ENCODE measurements around the gene CCR5. TPM values are rescaled to one million over a fixed set of nuclear protein-coding genes. Genes with fewer than 3 reads are reported as not detected.
"Not testable (repeated sequence)": the region's sequence is repeated elsewhere in the genome, so short reads cannot be mapped to it uniquely, and the experiment has no call there.

CCR5 gene
- polyA plus RNA-seq, 4 donors: 0.17 to 0.48 (median 0.43) TPM

DNA sequence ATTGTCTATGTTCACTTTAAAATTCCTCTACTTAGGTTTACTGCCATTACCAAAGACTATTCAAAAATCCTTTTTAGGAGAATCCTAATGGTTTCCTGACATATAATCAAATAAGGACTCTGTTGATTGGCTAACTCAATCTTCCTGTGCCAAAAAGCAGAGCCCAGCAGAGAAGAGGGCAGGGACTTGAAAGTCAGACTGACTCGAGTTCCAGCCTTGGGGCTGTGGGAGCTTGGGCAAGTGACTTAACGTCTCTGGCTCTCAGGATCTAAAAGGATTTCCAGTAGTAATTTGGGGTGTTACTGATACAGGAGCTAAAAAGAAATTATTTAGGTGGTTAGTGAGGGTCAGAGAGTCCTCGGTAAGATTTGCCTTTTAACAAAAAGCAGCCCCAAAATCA is 10.9 kb downstream of the CCR5 start:
- DNase-seq (ENCODE audit: low read depth in 4 of 4, low spot score in 2 of 4): no peak

- no peak for DNase-seq (ENCODE audit: low read depth in 4 of 4, low spot score in 2 of 4)
Observed at GRCh38 chr3:46383211-46383950, 12.6 kb downstream of the CCR5 start.

- DNase-seq (ENCODE audit: low read depth in 4 of 4, low spot score in 2 of 4): no peak
Observed at GRCh38 chr3:46383951-46384330, 13.2 kb downstream of the CCR5 start.

DNA sequence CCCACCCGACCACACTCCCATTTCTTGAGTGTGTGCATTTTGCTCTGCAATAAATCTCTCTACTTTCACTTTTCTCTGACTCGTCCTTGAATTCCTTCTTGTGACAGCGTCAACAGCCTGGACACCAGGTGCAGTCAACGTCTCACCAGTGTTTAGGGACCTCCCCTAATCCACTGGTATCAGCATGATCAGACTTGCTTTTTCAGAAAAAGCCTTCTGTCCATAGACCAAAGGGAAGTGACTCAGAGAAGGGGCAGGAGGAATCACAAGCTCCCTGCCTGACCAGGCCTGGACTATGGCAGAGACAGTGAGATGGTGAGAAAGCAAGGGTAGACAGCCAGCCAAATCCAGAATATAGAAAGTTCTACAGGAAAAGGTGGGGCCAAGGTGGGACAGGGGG is 15.5 kb downstream of the CCR5 start:
- DNase-seq (ENCODE audit: low read depth in 4 of 4, low spot score in 2 of 4): no peak

DNA sequence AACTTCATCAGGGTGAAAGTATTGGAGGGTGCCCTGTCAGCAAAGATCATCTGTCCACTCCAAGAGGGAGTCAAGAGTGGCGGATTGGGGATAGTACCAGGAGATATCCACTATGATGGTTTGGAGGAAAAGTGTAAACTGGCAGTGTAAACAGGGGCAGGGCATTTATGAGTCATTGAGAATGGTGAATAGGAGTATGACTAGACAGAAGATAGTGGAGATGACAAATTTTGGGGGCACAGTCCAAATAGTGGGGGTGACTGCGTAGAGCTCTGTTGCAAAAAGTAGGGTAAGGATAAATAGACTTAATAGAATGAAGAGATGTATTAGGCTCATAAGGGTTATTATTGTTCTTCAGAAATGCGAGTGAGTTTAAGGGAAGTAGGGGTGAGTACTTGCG is 18.1 kb downstream of the CCR5 start:
- DNase-seq (ENCODE audit: low read depth in 4 of 4, low spot score in 2 of 4): not testable (repeated sequence)

GRCh38 chr3:46389306-46389705 is 18.6 kb downstream of the CCR5 start:
- DNase-seq (ENCODE audit: low read depth in 4 of 4, low spot score in 2 of 4): no peak

- DNase-seq (ENCODE audit: low read depth in 4 of 4, low spot score in 2 of 4): not testable (repeated sequence)
Observed at GRCh38 chr3:46391526-46391925, 20.8 kb downstream of the CCR5 start.

DNA sequence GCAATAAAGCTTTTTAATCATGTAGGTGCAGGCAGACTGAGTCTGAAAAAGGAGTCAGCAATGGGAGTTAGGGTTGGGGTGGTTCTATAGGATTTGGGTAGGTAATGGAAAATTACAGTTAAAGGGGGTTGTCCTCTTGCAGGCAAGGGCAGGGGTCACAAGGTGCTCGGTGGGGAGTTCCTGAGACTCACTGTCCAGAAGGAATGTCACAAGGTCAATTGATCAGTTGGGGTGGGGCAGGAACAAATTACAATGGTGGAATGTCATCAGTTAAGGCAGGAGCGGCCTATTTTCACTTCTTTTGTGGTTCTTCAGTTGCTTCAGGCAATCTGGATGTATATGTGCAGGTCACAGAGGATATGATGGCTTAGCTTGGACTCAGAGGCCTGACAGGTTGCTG is 22.3 kb downstream of the CCR5 start:
- no peak for DNase-seq (ENCODE audit: low read depth in 4 of 4, low spot score in 2 of 4)

- DNase-seq (ENCODE audit: low read depth in 4 of 4, low spot score in 2 of 4): no peak
Observed at GRCh38 chr3:46393554-46394434, 23.0 kb downstream of the CCR5 start.

DNA sequence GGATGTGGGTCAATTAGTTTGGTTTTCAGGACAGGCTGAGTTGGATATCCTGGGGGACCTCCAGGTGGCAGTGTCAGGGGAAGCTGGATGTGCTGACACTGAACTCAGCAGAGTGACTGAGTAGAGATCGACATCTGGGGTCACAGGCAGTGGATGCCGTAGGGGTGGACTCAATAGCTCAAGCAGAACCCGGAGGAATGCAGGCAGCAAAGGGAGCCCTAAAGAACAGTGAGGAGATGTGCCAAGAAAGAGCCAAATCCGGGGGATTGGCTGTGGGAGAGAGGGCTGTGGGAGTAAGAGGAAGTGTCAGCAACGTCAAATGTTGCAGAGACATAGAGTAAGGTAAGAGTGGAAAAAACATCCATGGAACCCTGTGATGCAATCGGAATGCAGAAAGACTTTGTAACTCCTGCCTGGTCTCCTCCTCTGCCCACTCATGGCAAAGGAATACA is 24.5 kb downstream of the CCR5 start:
- DNase-seq (ENCODE audit: low read depth in 4 of 4, low spot score in 2 of 4): no peak

- no peak for DNase-seq (ENCODE audit: low read depth in 4 of 4, low spot score in 2 of 4)
Observed at GRCh38 chr3:46395766-46396530, 25.2 kb downstream of the CCR5 start.

GRCh38 chr3:46397111-46397510 is 26.4 kb downstream of the CCR5 start:
- DNase-seq (ENCODE audit: low read depth in 4 of 4, low spot score in 2 of 4): no peak

- no peak for DNase-seq (ENCODE audit: low read depth in 4 of 4, low spot score in 2 of 4)
Observed at GRCh38 chr3:46398186-46398955, 27.6 kb downstream of the CCR5 start.

DNA sequence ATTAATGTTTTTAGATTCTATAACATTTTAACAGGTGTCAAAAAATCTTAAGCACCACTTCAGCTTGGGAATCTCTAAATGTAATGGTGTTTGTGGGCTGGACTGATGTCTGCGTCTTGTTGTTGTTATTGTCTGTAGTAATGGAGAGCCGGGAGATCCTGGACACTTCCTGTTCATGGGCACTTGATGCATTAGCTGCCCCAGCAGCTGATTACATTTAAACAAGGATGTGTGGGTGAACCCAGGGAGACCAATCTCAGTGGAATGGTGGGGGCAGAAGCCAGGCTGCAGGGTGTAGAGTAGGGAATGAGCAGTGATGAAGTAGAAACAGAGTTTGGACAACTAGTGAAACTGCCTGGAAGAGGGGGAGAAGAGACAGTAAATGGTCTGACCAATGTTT is 28.4 kb downstream of the CCR5 start:
- DNase-seq (ENCODE audit: low read depth in 4 of 4, low spot score in 2 of 4): no peak

DNA sequence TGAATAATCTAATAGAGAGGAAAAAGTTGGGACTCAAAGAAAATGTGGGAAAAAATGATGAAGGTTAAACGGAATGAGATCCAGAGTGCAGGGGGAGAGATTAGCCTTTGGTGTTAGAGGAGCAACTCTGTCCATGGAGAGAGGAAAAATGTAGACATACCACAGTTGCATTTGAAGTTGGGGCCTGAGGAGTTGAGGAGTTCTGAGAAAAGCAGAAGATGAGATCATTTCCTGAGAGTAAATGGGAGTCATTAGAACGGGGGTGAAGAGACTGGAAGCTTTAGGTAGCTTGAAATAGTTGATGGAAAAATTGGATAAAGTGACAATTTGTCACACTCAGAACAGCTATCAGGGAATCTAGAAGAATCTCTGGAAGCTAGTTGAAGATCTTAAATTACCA is 28.8 kb downstream of the CCR5 start:
- no peak for DNase-seq (ENCODE audit: low read depth in 4 of 4, low spot score in 2 of 4)

- DNase-seq (ENCODE audit: low read depth in 4 of 4, low spot score in 2 of 4): no peak
Observed at GRCh38 chr3:46400000-46400734, 29.4 kb downstream of the CCR5 start.

GRCh38 chr3:46400846-46401245 is 30.1 kb downstream of the CCR5 start:
- DNase-seq (ENCODE audit: low read depth in 4 of 4, low spot score in 2 of 4): no peak

DNA sequence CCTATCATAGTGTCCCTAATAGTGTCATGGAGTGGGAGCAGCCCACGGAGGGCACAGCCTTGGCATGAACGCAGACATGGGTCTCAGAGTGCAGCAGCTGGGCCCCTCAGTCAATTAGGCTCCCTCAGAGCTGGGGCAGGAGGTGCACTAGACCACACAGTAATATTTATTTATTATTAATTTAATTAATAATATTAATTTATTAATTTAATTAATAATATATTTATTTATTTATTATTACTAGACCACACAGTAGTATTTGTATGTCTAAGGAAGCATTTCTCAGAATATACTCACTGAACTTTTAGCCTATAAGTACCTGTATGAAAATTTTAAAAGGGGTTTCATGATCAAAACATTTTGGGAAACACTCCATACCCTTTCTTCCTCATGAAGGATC is 30.8 kb downstream of the CCR5 start:
- DNase-seq (ENCODE audit: low read depth in 4 of 4, low spot score in 2 of 4): no peak

DNA sequence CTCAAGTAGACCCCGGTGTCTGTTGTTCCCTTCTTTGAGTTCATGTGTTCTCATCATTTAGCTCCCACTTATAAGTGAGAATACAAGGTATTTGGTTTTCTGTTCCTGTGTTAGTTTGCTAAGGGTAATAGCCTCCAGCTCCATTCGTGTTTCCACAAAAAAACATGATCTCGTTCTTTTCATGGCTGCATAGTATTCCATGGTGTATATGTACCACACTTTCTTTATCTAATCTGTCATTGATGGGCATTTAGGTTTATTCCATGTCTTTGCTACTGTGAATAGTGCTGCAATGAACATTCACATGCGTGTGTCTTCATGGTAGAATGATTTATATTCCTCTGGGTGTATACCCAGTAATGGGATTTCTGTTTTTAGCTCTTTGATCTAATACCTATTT is 32.2 kb downstream of the CCR5 start:
- DNase-seq (ENCODE audit: low read depth in 4 of 4, low spot score in 2 of 4): not testable (repeated sequence)
